Mammary epithelial cell (primary cell): Measurements from ENCODE around the gene SLBP.
"Not testable (repeated sequence)": the region's sequence is repeated elsewhere in the genome, so short reads cannot be mapped to it uniquely, and the experiment has no call there.

Source experiments
- CTCF ChIP-seq, 2 donors: IDR thresholded peaks in 1 of 2; conservative IDR thresholded peaks in 1 of 2; 2 replicates each; pipeline ENCODE4 v1.5.1; 2011 to 2012; ENCODE audit warnings: inconsistent platforms in 2 of 2, low read length in 2 of 2, mild to moderate bottlenecking in 2 of 2, control low read depth in 1 of 2, low read depth in 1 of 2; ENCODE audit not compliant: insufficient read depth in 1 of 2; ENCODE audit errors: extremely low read depth in 1 of 2
- EZH2 ChIP-seq: IDR thresholded peaks from 2 replicates; pipeline ENCODE4 v1.6.1; 2012; ENCODE audit warnings: low read length, inconsistent platforms, borderline replicate concordance

DNA sequence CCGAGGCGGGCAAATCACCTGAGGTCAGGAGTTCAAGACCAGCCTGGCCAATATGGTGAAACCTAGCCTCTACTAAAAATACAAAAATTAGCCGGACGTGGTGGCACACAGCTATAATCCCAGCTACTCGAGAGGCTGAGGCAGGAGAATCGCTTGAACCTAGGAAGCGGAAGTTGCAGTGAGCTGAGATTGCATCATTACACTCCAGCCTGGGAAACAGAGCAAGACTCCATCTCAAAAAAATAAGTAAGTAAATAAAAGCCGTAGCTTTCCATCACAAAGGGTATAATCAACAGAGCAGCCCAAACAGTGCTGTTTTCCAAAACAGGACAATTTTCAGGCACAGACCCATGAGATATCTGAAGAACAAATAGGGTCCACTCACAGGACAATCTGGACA is 10.4 kb downstream of the SLBP start:
- not testable (repeated sequence) for TF ChIP-seq EZH2; CTCF (conservative IDR thresholded peaks at IDR 0.05 in 1 of 2, IDR thresholded peaks at IDR 0.05 in 1 of 2; ENCODE audit: extremely low read depth in 1 of 2, insufficient read depth in 1 of 2, low read depth in 1 of 2, low read length in 2 of 2)
